Measurements from ENCODE around the gene RABEPK. TPM values are rescaled to one million over a fixed set of nuclear protein-coding genes. Genes with fewer than 3 reads are reported as not detected.
A peak's percentile ranks its signal among the peaks of the same experiment; 100 is the strongest.

RABEPK gene
- total and polyA plus RNA-seq, 10 of the 15 experiments (the other 5 are each of a cell fraction or from before 2014, with no cell fraction given): 26.9 to 59.8 (median 39.4) TPM

- TF ChIP-seq TCF3 (IDR thresholded peaks at IDR 0.05; ENCODE audit: borderline replicate concordance, insufficient read depth, low read depth, low read length) (peak; percentile 84; the same call in 1 of the 2 replicates), RCOR1 (conservative IDR thresholded peaks at IDR 0.05; ENCODE audit: low read depth, low read length) (no peak), SREBF1 (IDR thresholded peaks at IDR 0.05; ENCODE audit: low read length) (peak; percentile 73), BACH1 (IDR thresholded peaks at IDR 0.05; ENCODE audit: borderline replicate concordance) (peak; percentile 75), HCFC1 (IDR thresholded peaks at IDR 0.05; ENCODE audit: low read length) (peak; percentile 26)
Observed at GRCh38 chr9:125241000-125241862, 40.9 kb downstream of the RABEPK start, which contains the start of gene HSPA5 (continued).

DNA sequence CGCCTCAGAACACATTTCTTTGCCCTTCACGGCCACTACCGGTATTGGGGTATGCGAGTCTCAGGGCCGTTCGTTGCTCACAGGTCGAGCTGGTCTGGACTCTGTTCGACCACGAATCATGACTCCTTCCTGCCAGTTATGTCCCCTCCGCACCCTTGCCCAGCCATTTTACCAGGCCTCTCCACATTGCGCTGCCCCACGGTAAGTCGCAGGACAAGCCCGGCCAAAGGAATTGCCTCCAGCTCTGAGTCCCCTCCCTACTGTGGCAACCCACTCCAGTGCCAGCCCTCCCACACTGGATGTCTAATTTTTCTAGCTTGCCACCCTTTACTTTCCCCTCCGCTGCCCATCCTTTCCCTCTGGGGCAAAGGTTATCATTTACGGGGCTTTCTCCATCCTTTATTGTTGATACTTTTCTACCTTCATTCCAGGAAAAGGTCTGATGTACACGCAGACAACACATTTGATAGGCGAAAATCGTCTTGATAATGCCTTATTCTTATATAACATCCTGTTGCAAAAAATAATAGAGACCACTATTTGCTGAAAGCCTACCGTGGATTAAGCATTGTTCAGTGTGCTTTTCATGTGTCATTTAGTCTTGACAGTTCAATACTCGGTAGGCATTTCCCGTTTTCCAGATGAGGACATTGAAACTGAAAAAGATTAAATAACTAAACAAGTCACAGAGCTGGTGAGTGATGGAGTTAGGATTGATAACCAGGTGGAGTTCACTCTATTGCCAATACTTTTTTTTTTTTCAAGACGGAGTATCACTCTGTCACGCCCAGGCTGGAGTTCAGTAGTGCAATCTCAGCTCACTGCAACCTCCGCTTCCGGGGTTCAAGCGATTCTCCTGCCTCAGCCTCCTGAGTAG lies 41.8 kb downstream of the RABEPK start:
- H3K36me3 ChIP-seq (ENCODE audit: control insufficient read depth in 2 of 2, insufficient read depth in 2 of 2, low read length in 1 of 2): peaks cover 10 to 21% of the 10 kb centered on the region in 2 experiments
- RAD21 ChIA-PET (ENCODE audit: unreplicated experiment): interaction anchor here (0.6 to 1.7 kb wide), 6 partner anchors 16 to 583 kb away, joined by 3 to 15 read pairs (median 4); partner anchors contain the start of gene GAPVD1
- H3K27ac ChIP-seq (ENCODE audit: control insufficient read depth, insufficient read depth): peak overlapping the region; percentile 99
- H3K27me3 ChIP-seq (replicated peaks in 1 of 2; ENCODE audit: control insufficient read depth in 2 of 2, insufficient read depth in 2 of 2, low read length in 1 of 2): no peaks in the 10 kb centered on the region
- FAIRE-seq (no peak), ATAC-seq (peak; percentile 23), DNase-seq (ENCODE audit: low read depth, low spot score) (no peak)
- peak overlapping the region; percentile 100 for H3K9ac ChIP-seq (ENCODE audit: control insufficient read depth, insufficient read depth, low read length)
- BruUV-seq (replicated peaks): TSS peak; percentile 98
- POLR2A ChIA-PET: interaction anchor here (0.6 to 3.8 kb wide), 22 partner anchors 9 to 1465 kb away, joined by 3 to 39 read pairs (median 4); partner anchors contain the start of genes ARPC5L, GAPVD1, NR6A1 and RABEPK
- peaks cover 6% of the 10 kb centered on the region for H3K4me1 ChIP-seq (ENCODE audit: control insufficient read depth, insufficient read depth, low read length)
- in situ Hi-C loops (cut with MboI): no loop called here
- SMC1A ChIA-PET (ENCODE audit: uncharacterized antibody, unreplicated experiment): interaction anchor here (0.6 to 1.5 kb wide), 11 partner anchors 9 to 72 kb away, joined by 3 to 5 read pairs (median 3); no protein-coding TSS in a partner anchor
- H3K9me3 ChIP-seq (replicated peaks; ENCODE audit: control insufficient read depth, insufficient read depth, low read length): no peaks in the 10 kb centered on the region
- H3K4me3 ChIP-seq: peak overlapping the region; percentile 94
- H3K79me2 ChIP-seq (ENCODE audit: control insufficient read depth, insufficient read depth, low read length): peaks cover 49% of the 10 kb centered on the region
- CTCF ChIA-PET: interaction anchor here (0.6 to 1.4 kb wide), 8 partner anchors 20 to 470 kb away, joined by 3 to 13 read pairs (median 3); partner anchors contain the start of gene GAPVD1
- H4K20me1 ChIP-seq (ENCODE audit: control insufficient read depth, insufficient read depth): 0 out of 2 replicates have a peak, but pooled peaks cover 3% of the 10 kb centered on the region
- intact Hi-C loops (cut with micrococcal nuclease; ENCODE audit: unreplicated experiment): loop anchor here (2.0 to 5.0 kb wide), 2 partner anchors 19 to 380 kb away; partner anchors contain the start of genes ARPC5L, GAPVD1 and RPL35
- peak overlapping the region; percentile 77 for H3K4me2 ChIP-seq (ENCODE audit: control insufficient read depth, insufficient read depth)
- H2AFZ ChIP-seq (ENCODE audit: control insufficient read depth, low read depth, low read length): peak overlapping the region; percentile 97
- 16% methylated on average over 26 of the region's 27 CpGs for WGBS (ENCODE audit: insufficient coverage, insufficient replicate concordance, low lambda C conversion rate, missing lambda C conversion rate)
- TF ChIP-seq MTA3 (IDR thresholded peaks at IDR 0.05; ENCODE audit: borderline replicate concordance, low read length): peak; percentile 52; the same call in 1 of the 2 replicates
- TF ChIP-seq ZNF687 (IDR thresholded peaks at IDR 0.05): peak; percentile 51; the same call in 1 of the 2 replicates
- no peak for TF ChIP-seq TCF3 (IDR thresholded peaks at IDR 0.05; ENCODE audit: borderline replicate concordance, insufficient read depth, low read depth, low read length)
- peak; percentile 36; the same call in 1 of the 2 replicates for TF ChIP-seq POLR2A (IDR thresholded peaks at IDR 0.05; ENCODE audit: low read depth, low read length)
- TF ChIP-seq LARP7 (IDR thresholded peaks at IDR 0.05): peak; percentile 55; the same call in 1 of the 2 replicates
- 0 out of 2 replicates have a peak, but pooled peaks have one; percentile 31 for TF ChIP-seq YY1 (IDR thresholded peaks at IDR 0.05; ENCODE audit: low read depth, low read length)
- peak; percentile 57 for TF ChIP-seq NR2C2 (IDR thresholded peaks at IDR 0.05; ENCODE audit: borderline replicate concordance, control insufficient read depth, insufficient read length, low read depth)
- TF ChIP-seq KDM1A (IDR thresholded peaks at IDR 0.05; ENCODE audit: borderline replicate concordance): no peak
- TF ChIP-seq POU2F2 (IDR thresholded peaks at IDR 0.05; ENCODE audit: borderline replicate concordance, low read depth, low read length): no peak
- no peak for TF ChIP-seq HCFC1 (IDR thresholded peaks at IDR 0.05; ENCODE audit: low read length)
- no peak for TF ChIP-seq ZNF24 (IDR thresholded peaks at IDR 0.05)
- TF ChIP-seq PML (IDR thresholded peaks at IDR 0.05; ENCODE audit: low read length): 0 out of 2 replicates have a peak, but pooled peaks have one; percentile 14
